ENCODE data around the gene CRIP1.

Gene CRIP1

DNA sequence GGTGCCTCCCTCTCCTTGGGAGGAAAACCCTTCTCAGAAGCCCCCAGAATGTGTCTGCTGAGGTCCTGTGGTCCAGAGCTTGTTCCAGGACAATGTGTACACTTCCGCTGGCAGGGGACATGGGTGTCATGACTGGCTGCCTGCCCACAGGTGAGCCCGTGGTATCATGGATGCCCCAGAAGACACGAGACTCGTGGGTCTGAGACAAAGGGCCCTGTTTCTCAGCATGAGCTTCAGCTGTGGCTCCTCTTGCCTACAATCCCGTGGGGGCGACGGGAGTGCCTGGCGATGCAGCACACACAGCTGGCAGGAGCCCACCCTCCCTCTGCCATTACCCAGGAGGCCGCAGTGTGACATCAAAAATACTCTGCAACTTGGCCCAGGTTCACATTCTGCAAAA lies 46.7 kb downstream of the CRIP1 start:
- H3K27ac ChIP-seq (ENCODE audit: low read depth, low read length, severe bottlenecking): no peak overlapping the region
- 68 to 81% methylated on average over 9 of the region's 9 CpGs for WGBS, 2 experiments (ENCODE audit: insufficient coverage in 2 of 2)
- H3K4me3 ChIP-seq (ENCODE audit: extremely low read depth, insufficient read depth, low read length, poor library complexity, severe bottlenecking): no peak overlapping the region
- no peaks in the 10 kb centered on the region for H3K4me1 ChIP-seq (ENCODE audit: control insufficient read depth, insufficient read depth, low read length, poor library complexity, severe bottlenecking)
- no peaks in the 10 kb centered on the region for H3K36me3 ChIP-seq (ENCODE audit: control insufficient read depth, insufficient read depth, low read length)
- H3K9me3 ChIP-seq (ENCODE audit: control insufficient read depth, low read length): no peaks in the 10 kb centered on the region

- no peaks in the 10 kb centered on the region for H3K36me3 ChIP-seq (ENCODE audit: control insufficient read depth, insufficient read depth, low read length)
- H3K4me1 ChIP-seq (ENCODE audit: control insufficient read depth, insufficient read depth, low read length, poor library complexity, severe bottlenecking): no peaks in the 10 kb centered on the region
- no peak overlapping the region for H3K27ac ChIP-seq (ENCODE audit: low read depth, low read length, severe bottlenecking)
- 67 to 70% methylated on average over 15 to 20 of the region's 21 CpGs for WGBS, 2 experiments (ENCODE audit: insufficient coverage in 2 of 2)
- H3K4me3 ChIP-seq (ENCODE audit: extremely low read depth, insufficient read depth, low read length, poor library complexity, severe bottlenecking): no peak overlapping the region
- no peaks in the 10 kb centered on the region for H3K9me3 ChIP-seq (ENCODE audit: control insufficient read depth, low read length)
These were observed 47.3 kb downstream of the CRIP1 start for GRCh38 chr14:105533811-105534498.

DNA sequence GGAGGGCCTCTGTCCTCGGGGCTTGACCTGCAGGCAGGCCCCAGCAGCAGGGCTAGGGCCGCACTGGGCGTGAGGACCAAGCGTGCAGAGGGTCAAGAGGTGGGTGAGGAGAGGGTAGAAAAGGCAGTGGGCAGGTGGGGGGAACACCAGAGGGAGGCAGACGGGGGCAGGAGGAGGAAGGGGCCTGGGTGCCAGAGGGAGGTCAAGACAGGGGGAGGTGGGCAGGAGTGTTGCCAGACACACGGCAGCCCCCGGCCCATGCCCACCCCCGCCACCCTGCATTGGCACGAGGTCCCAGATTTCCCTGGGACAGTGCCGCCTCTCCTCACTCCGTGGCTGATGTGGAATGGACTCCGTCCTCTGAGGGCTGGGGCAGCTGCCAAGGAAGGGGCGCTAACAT lies 47.9 kb downstream of the CRIP1 start:
- no peak overlapping the region for H3K4me3 ChIP-seq (ENCODE audit: extremely low read depth, insufficient read depth, low read length, poor library complexity, severe bottlenecking)
- WGBS, 2 experiments (ENCODE audit: insufficient coverage in 2 of 2): 73 to 75% methylated on average over 12 of the region's 13 CpGs
- no peaks in the 10 kb centered on the region for H3K4me1 ChIP-seq (ENCODE audit: control insufficient read depth, insufficient read depth, low read length, poor library complexity, severe bottlenecking)
- no peaks in the 10 kb centered on the region for H3K9me3 ChIP-seq (ENCODE audit: control insufficient read depth, low read length)
- no peak overlapping the region for H3K27ac ChIP-seq (ENCODE audit: low read depth, low read length, severe bottlenecking)
- no peaks in the 10 kb centered on the region for H3K36me3 ChIP-seq (ENCODE audit: control insufficient read depth, insufficient read depth, low read length)

- 59 to 71% methylated on average over 4 to 6 of the region's 7 CpGs for WGBS, 2 experiments (ENCODE audit: insufficient coverage in 2 of 2)
- Histone ChIP-seq H3K27ac (ENCODE audit: low read depth, low read length, severe bottlenecking) (no peak overlapping the region), H3K4me3 (ENCODE audit: extremely low read depth, insufficient read depth, low read length, poor library complexity, severe bottlenecking) (no peak overlapping the region), H3K9me3 (ENCODE audit: control insufficient read depth, low read length) (no peaks in the 10 kb centered on the region), H3K36me3 (ENCODE audit: control insufficient read depth, insufficient read depth, low read length) (no peaks in the 10 kb centered on the region), H3K4me1 (ENCODE audit: control insufficient read depth, insufficient read depth, low read length, poor library complexity, severe bottlenecking) (no peaks in the 10 kb centered on the region)
These were observed 49.4 kb downstream of the CRIP1 start for GRCh38 chr14:105536051-105536450.

- Histone ChIP-seq H3K4me1 (ENCODE audit: control insufficient read depth, insufficient read depth, low read length, poor library complexity, severe bottlenecking) (no peaks in the 10 kb centered on the region), H3K36me3 (ENCODE audit: control insufficient read depth, insufficient read depth, low read length) (no peaks in the 10 kb centered on the region), H3K9me3 (ENCODE audit: control insufficient read depth, low read length) (peaks cover 4% of the 10 kb centered on the region), H3K27ac (ENCODE audit: low read depth, low read length, severe bottlenecking) (no peak overlapping the region), H3K4me3 (ENCODE audit: extremely low read depth, insufficient read depth, low read length, poor library complexity, severe bottlenecking) (no peak overlapping the region)
- WGBS, 2 experiments (ENCODE audit: insufficient coverage in 2 of 2): 63 to 66% methylated on average over 31 of the region's 34 CpGs
These were observed 50.2 kb downstream of the CRIP1 start for GRCh38 chr14:105536691-105537579.

- H3K9me3 ChIP-seq (ENCODE audit: control insufficient read depth, low read length): peaks cover 4% of the 10 kb centered on the region
- H3K27ac ChIP-seq (ENCODE audit: low read depth, low read length, severe bottlenecking): no peak overlapping the region
- no peak overlapping the region for H3K4me3 ChIP-seq (ENCODE audit: extremely low read depth, insufficient read depth, low read length, poor library complexity, severe bottlenecking)
- no peaks in the 10 kb centered on the region for H3K36me3 ChIP-seq (ENCODE audit: control insufficient read depth, insufficient read depth, low read length)
- WGBS, 2 experiments (ENCODE audit: insufficient coverage in 2 of 2): 25 to 27% methylated on average over 30 of the region's 30 CpGs
- H3K4me1 ChIP-seq (ENCODE audit: control insufficient read depth, insufficient read depth, low read length, poor library complexity, severe bottlenecking): no peaks in the 10 kb centered on the region
These were observed 51.1 kb downstream of the CRIP1 start for GRCh38 chr14:105537580-105538474.

All from mesodermal cell (in vitro differentiated cells).